CD4-positive, alpha-beta T cell treated with Interleukin-1 beta for 1 hour (primary cell): ENCODE results near the gene RELA.
"Not testable (repeated sequence)": the region's sequence is repeated elsewhere in the genome, so short reads cannot be mapped to it uniquely, and the experiment has no call there.

Experiments
- DNase-seq, 2 donors: peaks; one replicate each; pipeline ENCODE4 v3.0.0-alpha.2; 2020 to 2022

RELA gene

GRCh38 chr11:65662799-65663638 is at the start of gene RELA:
Gene RELA (minus strand): TSS chr11:65662916. CDS start chr11:65662832, 84 bp downstream.
- peak; percentile 92 to 94 for DNase-seq

- DNase-seq: peak; percentile 97 to 98
Observed at GRCh38 chr11:65711785-65712632, 49.3 kb upstream of the RELA start, which contains the start of gene KAT5. Gene KAT5 (plus strand): TSS chr11:65712252. CDS start chr11:65712268, 16 bp downstream.

- DNase-seq: no peak
Observed at GRCh38 chr11:65710421-65710820, 47.7 kb upstream of the RELA start.

DNA sequence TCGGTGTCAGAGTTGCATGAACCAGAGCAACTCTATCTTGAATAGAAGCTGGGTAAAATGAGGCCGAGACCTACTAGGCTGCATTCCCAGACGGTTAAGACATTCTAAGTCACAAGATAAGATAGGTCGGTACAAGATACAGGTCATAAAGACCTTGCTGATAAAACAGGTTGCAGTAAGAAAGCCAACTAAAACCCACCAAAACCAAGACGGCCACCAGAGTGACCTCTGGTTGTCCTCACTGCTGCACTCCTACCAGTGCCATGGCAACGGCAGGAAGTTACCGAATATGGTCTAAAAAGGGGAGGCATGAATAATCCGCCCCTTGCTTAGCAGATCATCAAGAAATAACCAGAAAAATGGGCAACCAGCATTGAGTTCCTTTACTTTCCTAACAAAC is 46.9 kb upstream of the RELA start:
- DNase-seq: no peak

DNA sequence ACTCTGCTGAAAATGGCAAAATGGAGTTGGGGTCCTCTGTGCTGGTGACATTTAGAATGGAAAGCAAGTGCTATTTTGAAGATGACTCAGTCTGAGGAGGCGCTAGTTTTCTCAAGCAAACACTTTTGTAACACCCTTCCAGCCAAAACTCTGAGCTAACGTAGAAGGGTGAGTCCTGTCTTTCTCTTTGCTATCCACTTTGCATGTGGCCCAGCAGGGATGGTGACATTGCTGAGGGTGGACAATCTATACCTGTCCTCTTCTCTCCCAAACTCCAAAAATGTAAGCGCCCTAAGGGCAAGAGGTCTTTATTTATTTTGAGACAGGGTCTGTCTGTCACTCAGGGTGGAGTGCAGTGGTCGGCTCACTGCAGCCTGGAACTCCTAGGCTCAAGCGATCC is 45.7 kb upstream of the RELA start:
- no peak for DNase-seq

DNA sequence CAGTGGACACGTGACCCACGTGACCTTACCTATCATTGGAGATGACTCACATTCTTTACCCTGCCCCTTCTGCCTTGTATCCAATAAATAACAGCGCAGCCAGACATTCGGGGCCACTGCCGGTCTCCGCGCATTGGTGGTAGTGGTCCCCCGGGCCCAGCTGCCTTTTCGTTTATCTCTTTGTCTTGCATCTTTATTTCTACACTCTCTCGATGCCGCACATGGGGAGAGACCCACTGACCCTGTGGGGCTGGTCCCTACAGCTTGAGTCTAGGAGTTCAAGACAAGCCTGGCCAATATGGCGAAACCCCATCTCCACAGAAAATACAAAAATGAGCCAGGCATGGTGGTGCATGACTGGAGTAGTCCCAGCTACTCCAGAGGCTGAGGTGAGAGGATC is 44.3 kb upstream of the RELA start:
- DNase-seq: not testable (repeated sequence)

GRCh38 chr11:65706303-65706763 is 43.6 kb upstream of the RELA start:
- peak; percentile 83 to 86 for DNase-seq

DNA sequence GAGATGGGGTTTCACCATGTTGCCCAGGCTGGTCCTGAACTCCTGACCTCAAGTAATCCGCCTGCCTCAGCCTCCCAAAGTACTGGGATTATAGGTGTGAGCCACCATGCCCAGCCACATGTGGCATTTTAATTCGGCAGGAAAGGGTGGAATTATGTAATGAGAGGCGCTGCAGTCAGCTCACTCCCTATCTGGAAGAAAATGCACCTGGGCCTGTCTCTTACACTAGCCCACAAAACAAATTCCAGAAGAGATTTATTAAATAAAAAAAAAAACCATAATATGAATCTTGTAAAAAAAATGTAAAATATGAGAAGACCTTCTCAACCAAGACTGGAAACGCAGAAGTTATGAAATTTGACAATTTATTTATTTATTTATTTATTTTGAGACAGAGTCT is 41.1 kb upstream of the RELA start:
- no peak for DNase-seq

GRCh38 chr11:65701686-65702085 is 39.0 kb upstream of the RELA start:
- no peak for DNase-seq

DNA sequence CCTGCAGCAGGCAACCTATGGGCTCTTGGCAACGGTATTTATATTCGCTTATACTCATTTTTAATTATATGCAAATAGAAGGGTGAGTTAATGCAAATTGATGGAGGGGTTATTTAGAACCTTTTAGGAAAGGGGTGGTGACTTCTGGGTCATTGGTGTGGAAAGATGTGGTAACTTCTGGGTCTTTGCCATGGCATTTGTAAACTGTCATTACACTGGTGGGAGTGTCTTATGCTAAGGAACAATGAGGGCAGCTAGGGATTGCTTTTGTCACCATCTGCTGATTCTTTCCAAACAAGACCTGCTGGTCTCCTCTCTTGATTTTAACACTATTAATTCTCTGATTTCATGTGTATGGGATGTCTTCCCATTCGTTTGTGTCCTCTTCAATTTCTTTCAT is 37.7 kb upstream of the RELA start:
- no peak for DNase-seq

DNA sequence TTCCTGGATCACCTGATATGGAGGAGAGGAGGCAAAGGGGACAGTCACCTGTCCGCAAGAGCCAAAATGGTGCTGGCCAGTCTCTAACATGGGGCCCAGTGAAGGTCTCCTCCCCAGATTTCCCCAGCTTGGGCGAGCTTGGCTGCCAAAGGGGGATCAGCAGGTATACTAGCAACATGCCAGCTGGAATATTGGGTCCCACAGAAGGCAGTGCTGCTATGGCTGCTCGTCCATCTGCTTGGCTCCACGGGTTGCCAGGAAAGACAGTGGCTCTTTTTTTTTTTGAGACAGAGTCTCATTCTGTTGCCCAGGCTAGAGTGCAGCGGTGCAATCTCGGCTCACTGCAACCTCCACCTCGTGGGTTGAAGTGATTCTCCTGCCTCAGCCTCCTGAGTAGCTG is 36.6 kb upstream of the RELA start:
- DNase-seq: no peak

GRCh38 chr11:65698205-65698604 is 35.5 kb upstream of the RELA start:
- DNase-seq: no peak

DNA sequence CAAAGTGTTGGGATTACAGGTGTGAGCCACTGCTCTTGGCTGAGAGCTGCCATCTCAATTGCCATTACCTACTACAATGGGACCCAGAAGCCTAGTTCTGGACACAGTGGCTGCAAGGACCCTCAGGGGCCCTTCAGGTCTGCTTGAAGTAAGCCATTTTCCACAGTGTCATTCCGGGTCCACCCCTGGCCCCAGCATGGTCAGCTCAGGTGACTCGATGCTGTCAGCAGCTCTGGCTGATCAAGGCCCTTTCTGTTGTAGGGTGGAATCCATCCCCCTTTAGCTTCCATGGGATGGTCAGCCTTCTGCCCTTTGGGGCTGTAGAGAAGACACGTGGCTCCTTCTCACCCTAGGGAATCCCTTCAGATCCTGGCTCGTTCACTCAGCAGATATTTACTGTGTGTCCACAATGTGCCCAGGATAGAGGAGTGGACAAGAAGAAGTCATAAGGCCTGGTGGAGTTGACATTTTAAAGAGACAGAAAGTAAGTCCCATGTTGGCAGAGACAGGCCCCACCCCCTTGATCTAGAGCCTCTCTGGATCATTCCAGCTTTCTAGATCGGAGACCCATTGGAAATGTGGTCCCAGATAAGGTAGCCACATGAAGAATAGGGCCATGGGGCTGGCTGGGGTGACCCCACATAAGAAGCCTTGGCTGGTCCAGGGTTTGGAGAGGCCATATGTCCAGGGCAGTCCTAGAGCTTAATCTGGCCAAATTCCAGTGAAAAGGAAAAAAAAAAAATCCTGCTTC is 34.3 kb upstream of the RELA start:
- no peak for DNase-seq

DNA sequence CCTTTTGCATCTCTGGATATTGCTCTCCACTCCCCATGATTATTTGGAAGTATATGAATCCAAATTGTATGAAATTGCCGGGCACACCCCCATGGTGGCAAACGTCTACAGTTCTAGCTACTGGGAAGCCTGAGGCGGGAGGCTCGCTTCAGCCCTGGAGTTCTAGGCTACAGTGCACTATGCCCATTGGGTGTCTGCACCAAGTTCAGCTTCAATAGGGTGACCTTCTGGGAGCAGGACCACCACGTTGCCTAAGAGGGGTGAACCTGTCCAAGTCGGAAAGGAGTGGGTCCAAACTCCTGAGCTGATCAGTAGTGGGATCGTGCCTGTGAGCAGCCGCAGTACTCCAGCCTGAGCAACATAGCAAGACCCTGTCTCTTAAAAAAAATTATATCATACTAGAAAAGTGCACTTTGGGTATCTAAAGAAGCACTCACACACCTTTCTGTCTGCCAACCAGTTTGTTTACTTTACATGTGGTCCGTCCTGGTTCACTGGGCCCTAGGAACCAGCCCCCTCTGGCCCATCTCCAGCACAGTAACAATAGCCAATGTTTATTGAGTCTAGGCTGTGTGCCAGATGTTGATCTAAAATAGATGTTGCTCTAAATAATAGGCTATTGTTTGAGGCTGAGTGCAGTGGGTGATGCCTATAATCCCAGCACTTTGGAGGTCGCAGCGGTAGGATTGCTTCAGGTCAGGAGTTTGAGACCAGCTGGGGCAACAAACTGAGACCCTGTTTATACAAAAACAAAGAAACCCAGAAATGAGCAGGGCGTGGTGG is 32.9 kb upstream of the RELA start:
- DNase-seq: no peak

GRCh38 chr11:65692367-65692766 is 29.7 kb upstream of the RELA start:
- DNase-seq: no peak

GRCh38 chr11:65691847-65692246 is 29.1 kb upstream of the RELA start:
- not testable (repeated sequence) for DNase-seq

DNA sequence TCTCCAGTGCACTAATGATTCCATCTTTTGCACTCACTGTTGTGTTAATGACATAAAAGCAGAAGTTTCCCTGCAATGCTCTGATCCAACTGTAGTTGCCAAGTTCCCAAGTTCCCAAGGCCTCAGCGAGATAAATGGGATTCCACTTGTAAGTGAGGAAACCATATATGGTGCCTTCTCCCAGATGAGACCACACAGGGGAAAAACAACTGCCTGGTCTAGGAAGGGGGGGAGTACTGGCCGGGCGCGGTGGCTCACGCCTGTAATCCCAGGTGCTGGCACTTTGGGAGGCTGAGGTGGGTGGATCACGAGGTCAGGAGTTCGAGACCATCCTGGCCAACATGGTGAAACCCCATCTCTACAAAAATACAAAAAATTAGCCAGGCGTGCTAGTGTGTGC is 23.3 kb upstream of the RELA start:
- no peak for DNase-seq

DNA sequence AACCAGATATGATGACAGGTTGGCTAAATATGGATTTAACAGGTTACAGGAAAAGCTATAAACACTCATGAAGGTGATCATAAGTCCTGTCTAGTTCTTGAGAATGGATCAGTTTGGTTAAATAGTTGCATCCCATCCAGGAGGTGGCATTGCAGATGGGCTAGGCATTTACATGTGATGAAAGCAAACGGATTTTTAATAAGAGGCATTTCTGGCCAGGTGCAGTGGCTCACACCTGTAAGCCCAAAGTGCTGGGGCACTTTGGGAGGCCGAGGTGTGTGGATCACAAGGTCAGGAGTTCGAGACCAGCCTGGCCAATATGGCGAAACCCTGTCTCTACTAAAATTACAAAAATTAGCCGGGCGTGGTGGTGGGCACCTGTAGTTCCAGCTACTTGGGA is 20.8 kb upstream of the RELA start:
- DNase-seq: not testable (repeated sequence)

GRCh38 chr11:65680192-65680743 is 17.6 kb upstream of the RELA start:
- no peak for DNase-seq

DNA sequence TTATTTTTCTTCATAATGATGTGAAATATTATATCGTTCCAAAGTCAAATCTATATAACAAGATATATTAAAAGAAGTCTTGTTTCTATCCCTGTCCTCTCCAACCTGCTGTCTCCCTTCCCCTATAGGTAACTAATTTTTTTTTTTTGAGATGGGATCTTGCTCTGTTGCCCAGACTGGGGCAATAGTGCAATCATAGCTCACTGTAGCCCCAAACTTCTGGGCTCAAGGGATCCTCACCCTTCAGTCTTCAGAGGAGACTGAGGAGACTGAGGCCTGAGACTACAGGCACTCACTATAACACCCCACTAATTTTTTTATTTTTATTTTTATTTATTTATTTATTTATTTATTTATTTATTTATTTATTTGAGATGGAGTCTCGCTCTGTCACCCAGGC is 10.3 kb upstream of the RELA start:
- DNase-seq: no peak

- no peak for DNase-seq
Observed at GRCh38 chr11:65672180-65672860, 9.6 kb upstream of the RELA start.
